GM19452 (cell line): ENCODE data around the gene CASTOR1.

Experiments used
- ATAC-seq: cut with Tn5 transposase; IDR thresholded peaks from one replicate; pipeline ENCODE4 v1.9.1; 2021; ENCODE audit not compliant: unreplicated experiment

CASTOR1 gene

GRCh38 chr22:30301995-30302809, 12.9 kb upstream of the CASTOR1 start:
- no peak for ATAC-seq

- no peak for ATAC-seq
Observed at GRCh38 chr22:30299322-30299721, 10.0 kb upstream of the CASTOR1 start.

- no peak for ATAC-seq
Observed at GRCh38 chr22:30297991-30298701, 8.8 kb upstream of the CASTOR1 start.

GRCh38 chr22:30297276-30297990, 8.1 kb upstream of the CASTOR1 start:
- no peak for ATAC-seq

- no peak for ATAC-seq
Observed at GRCh38 chr22:30296833-30297232, 7.5 kb upstream of the CASTOR1 start.

- ATAC-seq, result no peak
Observed at GRCh38 chr22:30296324-30296723, 7.0 kb upstream of the CASTOR1 start.

GRCh38 chr22:30295576-30295975, 6.3 kb upstream of the CASTOR1 start:
- ATAC-seq, result no peak

GRCh38 chr22:30294830-30295229, 5.5 kb upstream of the CASTOR1 start:
- ATAC-seq, result no peak

GRCh38 chr22:30294066-30294465, 4.8 kb upstream of the CASTOR1 start:
- ATAC-seq, result no peak

GRCh38 chr22:30293026-30293425, 3.7 kb upstream of the CASTOR1 start:
- no peak for ATAC-seq

- no peak for ATAC-seq
Observed at GRCh38 chr22:30292069-30292970, 3.0 kb upstream of the CASTOR1 start.

GRCh38 chr22:30291058-30291892, 2.0 kb upstream of the CASTOR1 start:
- no peak for ATAC-seq

- no peak for ATAC-seq
Observed at GRCh38 chr22:30290342-30291057, 1.2 kb upstream of the CASTOR1 start.

- peak; percentile 5 for ATAC-seq
Observed at GRCh38 chr22:30289980-30290313, 642 bp upstream of the CASTOR1 start.

GRCh38 chr22:30288419-30289140, 725 bp downstream of the CASTOR1 start:
- no peak for ATAC-seq

GRCh38 chr22:30287648-30288418, 1.5 kb downstream of the CASTOR1 start:
- no peak for ATAC-seq

- ATAC-seq, result no peak
Observed at GRCh38 chr22:30286813-30287647, 2.3 kb downstream of the CASTOR1 start.
